Measurements from ENCODE around the gene PSMA3.

PSMA3 gene

DNA sequence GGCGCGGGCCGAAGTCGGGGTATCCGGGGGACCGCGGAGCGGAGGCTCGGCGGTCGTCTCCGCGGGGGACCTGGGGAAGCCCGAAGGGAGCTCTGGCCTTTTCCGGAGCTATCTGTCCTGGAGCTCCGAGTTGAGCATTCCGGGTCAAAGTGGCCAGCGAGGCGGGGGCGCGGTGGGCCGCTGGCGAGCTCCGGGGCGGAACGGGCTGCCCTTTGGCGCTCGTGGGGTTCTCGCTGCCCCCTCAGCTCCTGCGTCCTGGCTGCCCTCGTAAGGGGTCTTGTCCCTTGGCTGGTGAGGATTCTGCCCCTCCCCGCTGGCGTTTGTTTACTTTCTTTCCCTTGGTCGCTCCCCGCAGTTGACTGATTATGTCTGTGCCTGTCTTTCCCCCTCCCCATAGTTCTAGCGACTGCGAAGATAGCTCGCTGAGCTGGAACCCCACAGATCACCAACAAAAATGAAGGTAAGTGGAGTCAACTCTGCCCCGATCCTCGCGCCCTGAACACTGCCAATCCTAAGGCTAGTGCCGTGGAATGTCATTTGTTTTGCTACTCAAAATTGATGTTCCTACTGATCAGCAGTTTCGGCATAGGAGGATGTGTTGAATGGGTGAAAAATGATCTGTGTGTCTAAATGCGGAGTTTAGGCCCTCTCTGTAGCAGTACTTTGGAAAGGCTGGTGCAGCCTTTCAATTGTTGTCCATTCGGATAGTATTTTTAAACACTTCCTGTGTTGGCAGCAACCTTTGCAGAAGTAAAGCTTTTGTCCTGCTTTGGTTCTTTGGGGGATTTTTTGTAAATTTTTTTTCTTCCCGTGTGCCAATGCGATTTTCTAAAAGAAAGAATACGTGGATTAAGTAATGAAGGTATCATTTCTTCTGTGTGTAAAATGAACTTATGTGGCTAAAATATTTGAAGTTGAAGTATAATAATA is 55.0 kb downstream of the PSMA3 start:
- DNase-seq (ENCODE audit: low read depth) = no peak

DNA sequence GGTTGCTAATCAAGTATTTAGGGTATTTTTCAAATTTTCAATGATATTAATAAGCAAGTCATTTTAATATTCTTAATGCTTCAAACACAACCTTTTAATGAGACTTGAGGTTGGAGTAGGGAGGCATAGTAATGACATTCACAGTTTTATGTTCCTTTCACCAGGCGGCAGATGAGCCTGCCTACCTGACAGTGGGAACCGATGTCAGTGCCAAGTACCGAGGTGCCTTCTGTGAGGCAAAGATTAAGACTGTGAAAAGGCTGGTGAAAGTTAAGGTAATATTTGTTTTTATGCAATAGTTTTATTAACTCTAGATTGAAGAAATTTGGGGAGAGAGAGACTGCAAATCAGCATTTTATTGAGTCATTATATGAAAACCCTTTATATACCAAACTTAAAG is 56.8 kb downstream of the PSMA3 start:
- DNase-seq (ENCODE audit: low read depth) = no peak

DNA sequence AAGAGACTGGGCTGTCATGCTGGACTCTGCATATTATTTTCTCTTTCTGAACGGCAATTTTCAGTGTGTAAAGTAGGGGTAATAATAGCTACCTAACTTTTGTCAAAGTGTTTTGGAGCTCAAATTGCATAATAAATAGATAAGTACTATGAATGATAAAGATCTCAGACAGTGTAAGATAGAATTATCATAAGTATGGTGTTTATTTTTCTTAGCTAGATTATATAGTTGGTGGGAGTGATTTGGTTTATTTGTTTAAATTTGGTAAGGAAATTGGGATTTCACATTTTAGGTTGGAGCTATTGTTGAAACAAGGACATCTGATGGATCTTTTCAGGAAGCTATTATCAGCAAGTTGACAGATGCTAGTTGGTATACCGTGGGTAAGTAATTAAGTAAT is 61.1 kb downstream of the PSMA3 start:
- DNase-seq (ENCODE audit: low read depth) = no peak

GRCh38 chr14:58307597-58308316 is 63.1 kb downstream of the PSMA3 start:
- no peak for DNase-seq (ENCODE audit: low read depth)

GRCh38 chr14:58309086-58309485 is 64.4 kb downstream of the PSMA3 start:
- no peak for DNase-seq (ENCODE audit: low read depth)

DNA sequence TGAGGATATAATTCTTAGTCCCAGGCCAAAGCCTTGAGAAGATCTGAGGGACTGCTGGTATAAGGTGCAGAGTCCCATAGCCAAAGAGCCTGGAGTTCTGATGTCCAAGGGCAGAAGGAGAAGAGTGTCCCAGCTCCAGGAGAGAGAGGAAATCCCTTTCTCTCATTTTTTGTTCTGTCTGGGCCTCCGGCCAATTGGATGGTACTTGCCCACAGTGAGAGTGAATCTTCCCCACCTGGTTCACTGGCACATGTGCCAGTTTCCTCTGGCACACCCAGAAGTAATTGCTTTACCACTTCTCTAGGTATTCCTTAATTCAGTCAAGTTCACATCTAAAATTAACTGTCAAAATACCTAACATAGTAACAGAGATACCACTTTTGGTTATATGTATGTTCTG is 69.1 kb downstream of the PSMA3 start:
- DNase-seq (ENCODE audit: low read depth) = no peak

GRCh38 chr14:58315606-58316005 is 71.0 kb downstream of the PSMA3 start:
- DNase-seq (ENCODE audit: low read depth) = no peak

Measured in stimulated activated CD8-positive, alpha-beta memory T cell treated with anti-CD3 and anti-CD28 coated beads, Interleukin-7, amount 100 ng/mL, for 24 hours (primary cell).